Upper lobe of left lung (tissue), 6 donors: ENCODE data around the gene ODAD4. TPM values are rescaled to one million over a fixed set of nuclear protein-coding genes. Genes with fewer than 3 reads are reported as not detected.

Experiments used
- ATAC-seq, 2 donors: fragments of 200-7000 bp; cut with Tn5 transposase; one replicate each; pipeline ENCODE4 v1.9.1; 2022; ENCODE audit warnings: mild to moderate bottlenecking in 2 of 2, moderate library complexity in 2 of 2; ENCODE audit not compliant: low FRiP score in 2 of 2
- DNase-seq, 2 donors: peaks; one replicate each; pipeline ENCODE4 v3.0.0-alpha.2; 2019 to 2020
- H3K27ac ChIP-seq, 4 donors: fragments of 200-600 bp; sonication (generic); one replicate each; pipeline ENCODE4 v1.5.1; 2016 to 2019
- H3K27me3 ChIP-seq, 4 donors: fragments of 200-600 bp; sonication (generic); one replicate each; pipeline ENCODE4 v1.5.1; 2017 to 2019
- H3K36me3 ChIP-seq, 4 donors: fragments of 200-600 bp; sonication (generic); one replicate each; pipeline ENCODE4 v1.5.1; 2016 to 2019
- H3K4me1 ChIP-seq, 4 donors: fragments of 200-600 bp; sonication (generic); one replicate each; pipeline ENCODE4 v1.5.1; 2018 to 2019
- H3K4me3 ChIP-seq, 4 donors: fragments of 200-600 bp; sonication (generic); one replicate each; pipeline ENCODE4 v1.5.1; 2017 to 2019; ENCODE audit warnings: mild to moderate bottlenecking in 2 of 4, moderate library complexity in 1 of 4
- H3K9me3 ChIP-seq, 4 donors: fragments of 200-600 bp; sonication (generic); one replicate each; pipeline ENCODE4 v1.5.1; 2018 to 2019
- EP300 ChIP-seq, 4 donors: sonication (generic); formaldehyde crosslinking; IDR thresholded peaks; one replicate each; pipeline ENCODE4 v1.5.1; 2017; ENCODE audit warnings: antibody characterized with exemption in 4 of 4, control low read depth in 2 of 4
- POLR2A ChIP-seq, 4 donors: fragments of 450-650 bp; IDR thresholded peaks; one replicate each; pipeline ENCODE4 v1.5.1; 2016 to 2017; ENCODE audit warnings: antibody characterized with exemption in 4 of 4, mild to moderate bottlenecking in 2 of 4
- POLR2AphosphoS5 ChIP-seq, 2 donors: sonication (generic); formaldehyde crosslinking; IDR thresholded peaks; one replicate each; pipeline ENCODE4 v1.5.1; 2017; ENCODE audit warnings: antibody characterized with exemption in 2 of 2
- WGBS, 2 donors: methylation state at CpG; one replicate each; pipeline ENCODE4 v1.1.5; 2017 to 2018; 5-methylcytosine and 5-hydroxymethylcytosine counted together
- total RNA-seq, 6 donors: library from RNA; depleted of rRNA in 4 of 6; stranded (reverse); fragments of >200 nt in 4 of 6; gene quantifications; one replicate each; pipeline versions ENCODE4 v1.1.0 to v1.2.1, GENCODE V29; 2016 to 2021
- TF ChIP-seq, protein P1 (sequence below), 6 experiments: fragments of 450-650 bp in 4 of 6; fragments of 200-600 bp in 2 of 6; sonication (generic) in 2 of 6; IDR thresholded peaks; one replicate each; pipeline ENCODE4 v1.5.1; 2016 to 2019; ENCODE audit warnings: antibody characterized with exemption in 6 of 6
- donor health status: DM: no; HTN: no; CAD: no; lungs with moderate emphysema.
- donor health status: DM: no; HTN: yes; CAD: no; lungs with severe emphysema.

Gene ODAD4
- total RNA-seq, 6 donors from 2014 or later: 1.2 to 16.9 (median 4.8) TPM

DNA sequence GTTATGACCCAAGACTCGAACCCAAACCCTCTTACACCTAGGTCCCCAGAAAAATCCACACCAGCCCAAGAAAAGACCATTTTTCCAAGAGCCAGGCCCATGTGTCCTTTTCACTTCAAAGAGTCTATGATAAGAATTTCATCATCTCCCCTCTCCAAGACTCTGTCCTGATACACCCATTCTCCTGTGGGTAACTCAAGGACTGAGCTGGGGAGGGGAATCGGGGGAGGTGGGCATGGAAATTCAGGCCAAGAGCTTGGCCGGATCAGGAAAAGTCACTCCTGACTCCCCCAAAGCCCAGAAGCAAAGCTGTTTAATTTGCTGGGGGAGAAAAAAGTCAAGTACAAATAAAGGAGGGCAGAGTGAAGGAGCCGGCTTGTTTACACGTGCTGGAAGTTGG lies 15.4 kb upstream of the ODAD4 start:
- no peaks in the 10 kb centered on the region for H3K9me3 ChIP-seq
- no peak overlapping the region for H3K27ac ChIP-seq
- TF ChIP-seq, protein P1, sequence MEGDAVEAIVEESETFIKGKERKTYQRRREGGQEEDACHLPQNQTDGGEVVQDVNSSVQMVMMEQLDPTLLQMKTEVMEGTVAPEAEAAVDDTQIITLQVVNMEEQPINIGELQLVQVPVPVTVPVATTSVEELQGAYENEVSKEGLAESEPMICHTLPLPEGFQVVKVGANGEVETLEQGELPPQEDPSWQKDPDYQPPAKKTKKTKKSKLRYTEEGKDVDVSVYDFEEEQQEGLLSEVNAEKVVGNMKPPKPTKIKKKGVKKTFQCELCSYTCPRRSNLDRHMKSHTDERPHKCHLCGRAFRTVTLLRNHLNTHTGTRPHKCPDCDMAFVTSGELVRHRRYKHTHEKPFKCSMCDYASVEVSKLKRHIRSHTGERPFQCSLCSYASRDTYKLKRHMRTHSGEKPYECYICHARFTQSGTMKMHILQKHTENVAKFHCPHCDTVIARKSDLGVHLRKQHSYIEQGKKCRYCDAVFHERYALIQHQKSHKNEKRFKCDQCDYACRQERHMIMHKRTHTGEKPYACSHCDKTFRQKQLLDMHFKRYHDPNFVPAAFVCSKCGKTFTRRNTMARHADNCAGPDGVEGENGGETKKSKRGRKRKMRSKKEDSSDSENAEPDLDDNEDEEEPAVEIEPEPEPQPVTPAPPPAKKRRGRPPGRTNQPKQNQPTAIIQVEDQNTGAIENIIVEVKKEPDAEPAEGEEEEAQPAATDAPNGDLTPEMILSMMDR (IDR thresholded peaks at IDR 0.05): no peak
- TF ChIP-seq POLR2A (IDR thresholded peaks at IDR 0.05): no peak
- no peak for TF ChIP-seq POLR2AphosphoS5 (IDR thresholded peaks at IDR 0.05)
- TF ChIP-seq EP300 (IDR thresholded peaks at IDR 0.05): no peak
- DNase-seq (no peak), ATAC-seq (no peak)
- H3K4me3 ChIP-seq: no peak overlapping the region
- peaks cover 1 to 37% (median 35%) of the 10 kb centered on the region in 4 donors for H3K36me3 ChIP-seq
- H3K27me3 ChIP-seq: no peaks in the 10 kb centered on the region
- H3K4me1 ChIP-seq: peaks cover 18 to 56% (median 38%) of the 10 kb centered on the region in 4 donors
- WGBS, 2 donors: 72 to 74% methylated on average over 5 of the region's 5 CpGs

- no peak overlapping the region for H3K27ac ChIP-seq
Observed at GRCh38 chr17:41915566-41915965, 14.9 kb upstream of the ODAD4 start.

GRCh38 chr17:41917192-41917591 lies 13.2 kb upstream of the ODAD4 start:
- no peaks in the 10 kb centered on the region for H3K27me3 ChIP-seq
- peak overlapping the region in 1 of 4 donors; percentile 91 for H3K27ac ChIP-seq
- WGBS, 2 donors: 51 to 55% methylated on average over 4 of the region's 4 CpGs
- peaks cover 0 to 15% (median 14%) of the 10 kb centered on the region in 4 donors for H3K36me3 ChIP-seq
- DNase-seq: peak in 1 of 2 donors; percentile 36
- ATAC-seq: peak in 1 of 2 donors; percentile 3
- peaks cover 18 to 56% (median 39%) of the 10 kb centered on the region in 4 donors for H3K4me1 ChIP-seq
- no peak for TF ChIP-seq EP300 (IDR thresholded peaks at IDR 0.05)
- TF ChIP-seq, protein P1 (IDR thresholded peaks at IDR 0.05): no peak
- no peak for TF ChIP-seq POLR2AphosphoS5 (IDR thresholded peaks at IDR 0.05)
- no peak for TF ChIP-seq POLR2A (IDR thresholded peaks at IDR 0.05)
- no peaks in the 10 kb centered on the region for H3K9me3 ChIP-seq
- H3K4me3 ChIP-seq: peak overlapping the region in 2 of 4 donors; percentile 78 to 98

More at GRCh38 chr17:41915566-41915965, 14.9 kb upstream of the ODAD4 start:
- WGBS, 2 donors: 70 to 76% methylated on average over 2 of the region's 2 CpGs
- Histone ChIP-seq H3K9me3 (no peaks in the 10 kb centered on the region), H3K4me1 (peaks cover 18 to 56% (median 39%) of the 10 kb centered on the region in 4 donors), H3K36me3 (peaks cover 0 to 31% (median 30%) of the 10 kb centered on the region in 4 donors), H3K4me3 (no peak overlapping the region), H3K27me3 (no peaks in the 10 kb centered on the region)
- DNase-seq (peak in 1 of 2 donors; percentile 30), ATAC-seq (no peak)
- TF ChIP-seq EP300 (IDR thresholded peaks at IDR 0.05) (no peak), POLR2AphosphoS5 (IDR thresholded peaks at IDR 0.05) (no peak)

DNA sequence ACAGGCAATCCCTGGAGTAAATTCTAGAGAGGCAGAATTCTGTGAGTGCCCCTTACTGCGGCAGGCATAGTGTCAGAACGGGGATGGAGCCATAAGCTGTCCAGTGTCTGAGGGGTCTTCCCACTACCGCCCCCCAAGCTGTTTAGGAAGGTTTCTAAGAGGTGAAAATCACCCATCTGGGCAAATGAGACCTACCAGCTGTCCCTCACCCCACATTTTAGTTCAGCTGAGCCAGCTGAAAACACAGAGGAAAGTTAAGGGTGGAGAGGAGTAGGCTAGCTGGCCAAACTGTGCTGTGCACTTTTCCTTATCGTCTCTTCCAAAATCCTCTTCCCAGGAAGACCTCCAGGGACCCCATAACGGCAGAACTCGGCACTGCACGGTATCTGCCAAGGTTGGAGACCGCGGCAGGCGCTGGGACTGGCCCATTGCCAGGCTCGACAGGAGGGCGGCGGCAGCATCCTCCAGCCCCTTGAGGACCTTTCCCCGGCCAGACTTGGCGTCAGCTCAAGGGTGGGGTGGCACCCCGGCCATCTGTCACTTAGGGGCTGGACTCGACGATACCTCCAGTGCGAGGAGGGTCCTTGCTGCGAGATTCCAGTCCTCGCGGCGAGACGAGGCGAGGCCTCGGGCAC lies 12.6 kb upstream of the ODAD4 start:
- peak; percentile 4 to 55 for ATAC-seq
- Histone ChIP-seq H3K27me3 (no peaks in the 10 kb centered on the region), H3K4me1 (peaks cover 18 to 56% (median 39%) of the 10 kb centered on the region in 4 donors), H3K4me3 (peak overlapping the region; percentile 78 to 98 (median 90)), H3K9me3 (no peaks in the 10 kb centered on the region), H3K27ac (peak overlapping the region; percentile 87 to 93 (median 91)), H3K36me3 (peaks cover 0 to 9% (median 8%) of the 10 kb centered on the region in 4 donors)
- peak in 1 of 4 donors; percentile 19 for TF ChIP-seq POLR2A (IDR thresholded peaks at IDR 0.05)
- TF ChIP-seq, protein P1 (IDR thresholded peaks at IDR 0.05): peak in 2 of 6 experiments; percentile 7 to 9
- no peak for TF ChIP-seq POLR2AphosphoS5 (IDR thresholded peaks at IDR 0.05)
- TF ChIP-seq EP300 (IDR thresholded peaks at IDR 0.05): no peak
- DNase-seq: peak; percentile 69 to 91
- WGBS, 2 donors: 4 to 9% methylated on average over 11 to 17 of the region's 26 CpGs

- Histone ChIP-seq H3K27me3 (no peaks in the 10 kb centered on the region), H3K4me1 (peaks cover 18 to 52% (median 39%) of the 10 kb centered on the region in 4 donors), H3K27ac (peak within 1 kb of the TSS; percentile 87 to 93 (median 91)), H3K9me3 (no peaks in the 10 kb centered on the region), H3K36me3 (peaks cover 0 to 2% (median 1%) of the 10 kb centered on the region in 4 donors), H3K4me3 (peak within 1 kb of the TSS; percentile 78 to 98 (median 90))
- WGBS, 2 donors: 0 to 1% methylated on average over 48 to 51 of the region's 80 CpGs
- DNase-seq: peak; percentile 98 to 100
- peak; percentile 96 to 99 for ATAC-seq
- TF ChIP-seq, protein P1 (IDR thresholded peaks at IDR 0.05): peak in 2 of 6 experiments; percentile 0 to 18
- TF ChIP-seq POLR2AphosphoS5 (IDR thresholded peaks at IDR 0.05): peak; percentile 53 to 82
- TF ChIP-seq EP300 (IDR thresholded peaks at IDR 0.05): no peak
- TF ChIP-seq POLR2A (IDR thresholded peaks at IDR 0.05): peak in 3 of 4 donors; percentile 40 to 89 (median 76)
Observed at GRCh38 chr17:41918314-41919164, 11.9 kb upstream of the ODAD4 start, which contains the start of gene ACLY. TSS of gene ACLY (minus strand) at chr17:41918951. CDS start at chr17:41913873, 5,078 bp downstream.
